Mucosa of descending colon (tissue), 3 donors: ENCODE results near the gene FAM193A. TPM values are rescaled to one million over a fixed set of nuclear protein-coding genes. Genes with fewer than 3 reads are reported as not detected.

ENCODE experiments used
- ATAC-seq: fragments of 200-7000 bp; cut with Tn5 transposase; one replicate; pipeline ENCODE4 v1.9.1; 2020; ENCODE audit warnings: mild to moderate bottlenecking, moderate library complexity
- DNase-seq, 3 donors: peaks; one replicate each; pipeline ENCODE4 v3.0.0-alpha.2; 2020
- H3K36me3 ChIP-seq: fragments of 200-600 bp; one replicate; pipeline ENCODE4 v1.8.0; 2021; ENCODE audit warnings: low read depth, mild to moderate bottlenecking
- H3K4me1 ChIP-seq: fragments of 200-600 bp; one replicate; pipeline ENCODE4 v1.8.0; 2021; ENCODE audit warnings: low read depth, mild to moderate bottlenecking
- H3K4me3 ChIP-seq: fragments of 200-600 bp; one replicate; pipeline ENCODE4 v1.8.0; 2021; ENCODE audit warnings: mild to moderate bottlenecking
- H3K9me3 ChIP-seq: fragments of 200-600 bp; one replicate; pipeline ENCODE4 v1.8.0; 2021; ENCODE audit warnings: mild to moderate bottlenecking
- intact Hi-C, 2 donors: fragments of 100-400 bp; cut with DNase I in 1 of 2; cut with micrococcal nuclease in 1 of 2; formaldehyde crosslinking; loops; one replicate each; pipeline versions ENCODE4 v1.11.0 to v1.11.1; 2022; cut with DNase I, micrococcal nuclease
- total RNA-seq, 3 donors: library from RNA; stranded (reverse); fragmentation: NEBNext Ultra II Directional in 2 of 3; extraction: Animal tissue kit (Norgen Biotek cat#: 25700) in 2 of 3; gene quantifications; one replicate each; pipeline versions ENCODE4 v1.2.1 to v1.2.4, GENCODE V29; 2021 to 2023
- TF ChIP-seq, protein P1 (sequence below): fragments of 200-600 bp; IDR thresholded peaks from one replicate; pipeline ENCODE4 v1.8.0; 2022; ENCODE audit warnings: antibody characterized with exemption, mild to moderate bottlenecking
- donor health status: DM: no; HTN: no; CAD: no; lungs with moderate emphysema.
- donor health status: DM: no; HTN: no; CAD: no.
- donor health status: DM: no; HTN: yes; CAD: no.

The FAM193A gene
- total RNA-seq, 3 donors from 2014 or later = 26.7 to 35.2 (median 28.6) TPM

DNA sequence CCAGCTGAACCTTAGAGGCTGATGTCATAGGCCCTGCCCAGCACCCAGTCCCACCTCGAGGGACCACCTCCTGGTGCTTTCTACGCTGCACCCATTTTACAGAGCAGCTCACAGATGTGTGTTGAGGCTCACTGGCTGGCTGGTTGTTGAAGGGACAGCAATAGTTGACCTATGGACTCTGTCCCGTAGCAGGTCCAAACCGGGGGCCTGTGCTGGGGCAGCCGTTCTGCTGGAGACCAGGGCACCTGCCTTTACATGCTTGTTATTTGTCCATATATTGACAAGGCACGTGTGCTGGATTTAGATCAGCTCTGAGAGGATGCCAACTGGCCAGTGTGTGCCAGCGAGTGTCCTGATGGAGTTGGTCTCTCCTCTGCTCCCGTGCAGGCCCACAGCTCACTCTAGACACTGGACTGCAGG, 161.6 kb downstream of the FAM193A start:
- no peak overlapping the region for H3K4me3 ChIP-seq
- DNase-seq = no peak
- ATAC-seq = no peak
- TF ChIP-seq, protein P1, sequence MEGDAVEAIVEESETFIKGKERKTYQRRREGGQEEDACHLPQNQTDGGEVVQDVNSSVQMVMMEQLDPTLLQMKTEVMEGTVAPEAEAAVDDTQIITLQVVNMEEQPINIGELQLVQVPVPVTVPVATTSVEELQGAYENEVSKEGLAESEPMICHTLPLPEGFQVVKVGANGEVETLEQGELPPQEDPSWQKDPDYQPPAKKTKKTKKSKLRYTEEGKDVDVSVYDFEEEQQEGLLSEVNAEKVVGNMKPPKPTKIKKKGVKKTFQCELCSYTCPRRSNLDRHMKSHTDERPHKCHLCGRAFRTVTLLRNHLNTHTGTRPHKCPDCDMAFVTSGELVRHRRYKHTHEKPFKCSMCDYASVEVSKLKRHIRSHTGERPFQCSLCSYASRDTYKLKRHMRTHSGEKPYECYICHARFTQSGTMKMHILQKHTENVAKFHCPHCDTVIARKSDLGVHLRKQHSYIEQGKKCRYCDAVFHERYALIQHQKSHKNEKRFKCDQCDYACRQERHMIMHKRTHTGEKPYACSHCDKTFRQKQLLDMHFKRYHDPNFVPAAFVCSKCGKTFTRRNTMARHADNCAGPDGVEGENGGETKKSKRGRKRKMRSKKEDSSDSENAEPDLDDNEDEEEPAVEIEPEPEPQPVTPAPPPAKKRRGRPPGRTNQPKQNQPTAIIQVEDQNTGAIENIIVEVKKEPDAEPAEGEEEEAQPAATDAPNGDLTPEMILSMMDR = no peak
- intact Hi-C loops = no loop called here
- peaks cover 24% of the 10 kb centered on the region for H3K36me3 ChIP-seq
- no peaks in the 10 kb centered on the region for H3K4me1 ChIP-seq
- no peaks in the 10 kb centered on the region for H3K9me3 ChIP-seq

DNA sequence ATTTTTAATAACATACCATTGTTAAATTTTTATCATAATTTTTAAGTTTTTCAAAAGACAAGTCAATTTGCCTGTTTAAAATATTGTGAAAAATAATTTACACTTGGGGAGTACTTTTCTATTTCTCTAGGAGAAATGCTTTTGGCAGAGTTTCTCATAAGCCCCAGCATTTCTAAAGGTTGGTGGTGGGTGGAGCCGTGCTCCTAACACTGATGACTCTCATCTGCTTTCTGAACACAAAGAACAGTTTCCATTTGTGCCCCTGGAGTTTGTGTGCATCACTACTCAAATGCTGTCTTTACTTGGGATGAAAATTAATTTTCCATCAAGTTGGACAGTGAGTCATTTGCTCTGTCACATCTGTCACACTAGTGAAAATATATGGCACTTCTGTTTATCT, 162.1 kb downstream of the FAM193A start:
- intact Hi-C loops = no loop called here
- H3K4me3 ChIP-seq = no peak overlapping the region
- no peaks in the 10 kb centered on the region for H3K4me1 ChIP-seq
- TF ChIP-seq, protein P1 = no peak
- DNase-seq (no peak), ATAC-seq (no peak)
- H3K36me3 ChIP-seq = peaks cover 28% of the 10 kb centered on the region
- no peaks in the 10 kb centered on the region for H3K9me3 ChIP-seq

DNA sequence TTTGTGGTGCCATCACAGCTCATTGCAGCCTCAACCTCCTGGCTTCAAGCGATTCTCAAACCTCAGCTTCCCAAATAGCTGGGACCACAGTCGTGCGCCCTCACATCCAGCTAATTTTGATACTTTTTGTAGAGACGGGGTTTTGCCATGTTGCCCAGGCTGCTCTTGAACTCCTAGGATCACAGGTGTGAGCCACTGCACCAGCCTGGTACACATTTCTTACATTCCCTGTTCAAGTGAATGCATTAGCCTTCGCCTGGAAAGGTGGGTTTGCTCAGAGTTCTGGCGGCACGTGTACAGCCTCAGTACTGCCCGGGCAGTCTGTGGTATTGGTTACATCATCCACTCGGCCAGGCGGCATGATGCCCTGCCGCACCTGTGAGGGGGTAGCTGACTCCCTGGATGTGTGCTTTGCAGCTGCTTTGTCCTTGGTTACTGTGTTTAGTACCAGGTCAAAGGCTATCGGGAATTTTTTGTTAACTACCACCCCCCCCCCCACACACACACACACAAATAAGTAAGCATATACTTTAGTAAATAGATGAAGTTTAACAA, 162.6 kb downstream of the FAM193A start:
- intact Hi-C loops = no loop called here
- no peak for ATAC-seq
- Histone ChIP-seq H3K4me3 (no peak overlapping the region), H3K4me1 (no peaks in the 10 kb centered on the region), H3K36me3 (peaks cover 24% of the 10 kb centered on the region), H3K9me3 (no peaks in the 10 kb centered on the region)
- DNase-seq = no peak
- TF ChIP-seq, protein P1 = no peak

DNA sequence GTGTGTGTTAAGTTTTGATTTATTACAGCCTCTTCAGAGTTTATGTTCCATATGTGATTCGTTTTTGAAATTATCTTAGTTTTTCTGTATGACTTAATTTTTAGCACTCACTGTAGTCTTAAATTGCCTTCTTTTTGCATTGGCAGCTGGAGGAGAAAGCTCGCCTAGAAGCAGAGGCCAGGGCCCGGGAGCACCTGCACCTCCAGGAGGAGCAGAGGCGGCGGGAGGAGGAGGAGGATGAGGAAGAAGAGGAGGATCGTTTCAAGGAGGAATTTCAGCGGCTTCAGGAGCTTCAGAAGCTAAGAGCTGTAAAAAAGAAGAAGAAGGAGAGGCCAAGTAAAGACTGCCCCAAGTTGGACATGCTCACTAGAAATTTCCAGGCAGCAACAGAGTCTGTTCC, 163.1 kb downstream of the FAM193A start:
- Histone ChIP-seq H3K4me1 (no peaks in the 10 kb centered on the region), H3K36me3 (peaks cover 22% of the 10 kb centered on the region), H3K4me3 (no peak overlapping the region), H3K9me3 (no peaks in the 10 kb centered on the region)
- intact Hi-C loops = no loop called here
- DNase-seq = no peak
- TF ChIP-seq, protein P1 = no peak
- ATAC-seq = no peak

DNA sequence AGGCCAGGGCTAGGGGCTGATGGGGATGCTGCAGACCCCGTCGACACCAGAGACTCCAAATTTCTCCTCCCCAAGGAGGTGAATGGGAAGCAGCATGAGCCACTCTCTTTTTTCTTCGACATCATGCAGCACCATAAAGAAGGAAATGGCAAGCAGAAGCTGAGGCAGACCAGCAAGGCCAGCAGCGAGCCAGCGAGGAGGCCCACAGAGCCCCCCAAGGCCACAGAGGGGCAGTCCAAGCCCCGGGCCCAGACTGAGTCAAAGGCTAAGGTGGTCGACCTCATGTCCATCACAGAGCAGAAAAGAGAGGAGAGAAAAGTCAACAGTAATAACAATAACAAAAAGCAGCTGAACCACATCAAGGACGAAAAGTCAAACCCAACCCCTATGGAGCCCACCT, 163.6 kb downstream of the FAM193A start:
- intact Hi-C loops = no loop called here
- Histone ChIP-seq H3K9me3 (no peaks in the 10 kb centered on the region), H3K4me1 (no peaks in the 10 kb centered on the region), H3K4me3 (no peak overlapping the region), H3K36me3 (peaks cover 19% of the 10 kb centered on the region)
- DNase-seq = no peak
- TF ChIP-seq, protein P1 = no peak
- no peak for ATAC-seq

DNA sequence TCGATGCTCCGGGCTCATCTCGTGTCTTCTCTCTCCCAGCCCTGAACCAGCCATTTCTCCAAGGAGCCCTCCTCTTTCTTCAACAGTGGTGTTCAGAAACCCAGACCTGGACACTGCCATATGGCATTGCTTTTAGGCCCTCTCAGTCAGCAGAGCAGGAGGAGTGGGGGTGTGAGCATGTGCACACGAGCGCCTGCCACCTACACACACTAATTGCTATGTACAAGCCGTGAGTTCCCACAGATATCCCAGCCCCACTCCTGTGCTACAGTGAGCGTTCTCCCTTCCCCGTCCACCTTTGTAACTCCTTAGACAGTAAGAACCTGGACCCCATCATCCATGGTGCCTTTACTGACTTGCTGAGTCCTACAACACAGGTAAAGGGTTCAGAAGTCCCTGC, 165.9 kb downstream of the FAM193A start:
- intact Hi-C loops = no loop called here
- Histone ChIP-seq H3K4me1 (no peaks in the 10 kb centered on the region), H3K9me3 (no peaks in the 10 kb centered on the region), H3K36me3 (peaks cover 12% of the 10 kb centered on the region), H3K4me3 (no peak overlapping the region)
- DNase-seq = no peak
- no peak for ATAC-seq
- TF ChIP-seq, protein P1 = no peak
